HUES6 (cell line): ENCODE results near the gene BAIAP3.
"Not testable (repeated sequence)": the region's sequence is repeated elsewhere in the genome, so short reads cannot be mapped to it uniquely, and the experiment has no call there.

Experiments used
- H3K27ac ChIP-seq: 2 replicates; pipeline ENCODE4 v1.7.0; 2013; ENCODE audit warnings: low read depth, mild to moderate bottlenecking, low read length, inconsistent platforms
- H3K27me3 ChIP-seq: 2 replicates; pipeline ENCODE4 v1.6.1; 2013; ENCODE audit warnings: low read length; ENCODE audit not compliant: control insufficient read depth, insufficient read depth
- H3K36me3 ChIP-seq: 2 replicates; pipeline ENCODE4 v1.6.1; 2013; ENCODE audit warnings: low read length; ENCODE audit not compliant: control insufficient read depth, insufficient read depth
- H3K4me1 ChIP-seq: 2 replicates; pipeline ENCODE4 v1.6.1; 2013; ENCODE audit warnings: low read length; ENCODE audit not compliant: control insufficient read depth, insufficient read depth
- H3K4me3 ChIP-seq: 2 replicates; pipeline ENCODE4 v1.5.1; 2013; ENCODE audit warnings: low read depth, low read length
- H3K9ac ChIP-seq: one replicate; pipeline ENCODE4 v1.6.1; 2013; ENCODE audit warnings: mild to moderate bottlenecking, low read length
- H3K9me3 ChIP-seq: 2 replicates; pipeline ENCODE4 v1.6.1; 2013; ENCODE audit warnings: low read depth, low read length; ENCODE audit not compliant: control insufficient read depth, insufficient read depth

The BAIAP3 gene

DNA sequence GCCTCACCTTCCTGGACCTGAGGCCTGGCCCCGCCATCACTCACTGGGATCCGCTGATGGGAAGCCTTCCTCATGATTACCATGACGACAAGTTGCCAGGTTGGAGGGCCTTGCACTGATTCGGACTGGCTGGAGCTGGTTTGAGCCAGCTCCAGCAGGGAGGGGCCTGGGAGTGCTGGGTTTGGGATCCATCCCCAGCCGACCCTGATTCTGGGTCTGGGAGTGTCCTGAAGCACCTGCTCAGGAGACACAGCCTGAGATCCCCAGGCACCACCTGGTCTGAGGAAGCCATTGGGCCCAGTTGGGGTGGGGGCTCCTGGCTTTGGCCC is 5.9 kb upstream of the BAIAP3 start:
- Histone ChIP-seq H3K4me1 (peaks cover 11% of the 10 kb centered on the region; the same call in 1 of the 2 replicates), H3K27me3 (peaks cover 14% of the 10 kb centered on the region), H3K36me3 (peaks cover 29% of the 10 kb centered on the region), H3K9me3 (peaks cover 7% of the 10 kb centered on the region), H3K9ac (no peak overlapping the region), H3K27ac (no peak overlapping the region), H3K4me3 (no peak overlapping the region)

GRCh38 chr16:1328136-1328535 is 5.3 kb upstream of the BAIAP3 start:
- Histone ChIP-seq H3K4me1 (peaks cover 11% of the 10 kb centered on the region; the same call in 1 of the 2 replicates), H3K27me3 (peaks cover 20% of the 10 kb centered on the region), H3K36me3 (peaks cover 26% of the 10 kb centered on the region)
- H3K9me3 ChIP-seq, H3K4me3 ChIP-seq, H3K9ac ChIP-seq, H3K27ac ChIP-seq: not testable (repeated sequence)

DNA sequence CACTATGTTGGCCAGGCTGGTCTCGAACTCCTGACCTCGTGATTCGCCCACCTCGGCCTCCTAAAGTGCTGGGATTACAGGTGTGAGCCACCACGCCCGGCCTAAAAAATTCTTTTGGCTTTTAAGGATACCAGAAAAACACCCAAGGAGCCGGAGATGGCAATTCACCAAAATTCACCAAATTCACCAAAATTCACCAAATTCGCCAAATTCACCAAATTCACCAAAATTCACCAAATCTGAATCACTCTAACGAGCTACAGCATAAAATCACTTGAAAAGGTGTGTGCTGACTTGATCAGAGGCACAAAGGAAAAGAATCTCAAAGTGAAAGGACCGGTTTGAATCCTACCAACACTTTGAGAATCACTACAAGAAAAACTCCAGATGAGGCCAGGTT is 4.5 kb upstream of the BAIAP3 start:
- H3K9me3 ChIP-seq, H3K27ac ChIP-seq, H3K4me3 ChIP-seq, H3K9ac ChIP-seq: not testable (repeated sequence)
- H3K27me3 ChIP-seq, result peaks cover 27% of the 10 kb centered on the region
- H3K4me1 ChIP-seq, result peaks cover 11% of the 10 kb centered on the region; the same call in 1 of the 2 replicates
- H3K36me3 ChIP-seq, result peaks cover 17% of the 10 kb centered on the region

DNA sequence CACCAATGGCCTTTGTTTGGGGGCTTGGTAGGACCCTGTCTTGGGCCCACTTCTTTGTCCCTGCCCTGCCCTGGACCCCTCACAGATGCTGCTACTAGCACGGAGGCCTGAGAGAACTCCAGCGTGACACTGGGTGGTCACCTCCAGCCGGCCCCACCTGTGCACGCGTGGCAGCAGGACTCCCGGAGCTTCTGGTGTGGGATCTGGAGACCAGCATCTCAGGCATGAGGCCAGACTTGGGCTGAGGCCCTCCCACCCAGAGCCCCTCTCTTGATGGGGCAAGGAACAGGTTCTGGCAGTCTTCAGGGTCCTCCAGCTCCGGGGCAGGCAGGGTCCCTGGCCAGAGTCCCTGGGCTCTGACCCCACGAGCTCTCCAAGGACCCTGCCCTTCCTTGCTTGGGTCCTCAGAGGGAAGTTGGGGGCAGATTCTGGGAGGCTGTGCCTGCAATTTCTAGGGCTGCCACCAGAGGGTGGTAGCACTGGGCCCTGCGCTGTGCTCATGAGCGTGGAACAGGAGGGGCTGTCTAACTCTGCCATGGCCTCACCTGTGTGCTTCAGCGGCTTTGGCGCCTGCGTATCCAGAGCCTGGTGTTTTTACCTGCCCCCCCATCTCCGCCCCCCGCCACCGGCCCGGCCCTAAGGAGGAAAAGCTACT is 3.1 kb upstream of the BAIAP3 start:
- H3K27ac ChIP-seq, result no peak overlapping the region
- peaks cover 7% of the 10 kb centered on the region for H3K9me3 ChIP-seq
- no peak overlapping the region for H3K4me3 ChIP-seq
- H3K27me3 ChIP-seq, result peaks cover 41% of the 10 kb centered on the region
- no peak overlapping the region for H3K9ac ChIP-seq
- peaks cover 15% of the 10 kb centered on the region; the same call in 1 of the 2 replicates for H3K4me1 ChIP-seq
- peaks cover 3% of the 10 kb centered on the region for H3K36me3 ChIP-seq

DNA sequence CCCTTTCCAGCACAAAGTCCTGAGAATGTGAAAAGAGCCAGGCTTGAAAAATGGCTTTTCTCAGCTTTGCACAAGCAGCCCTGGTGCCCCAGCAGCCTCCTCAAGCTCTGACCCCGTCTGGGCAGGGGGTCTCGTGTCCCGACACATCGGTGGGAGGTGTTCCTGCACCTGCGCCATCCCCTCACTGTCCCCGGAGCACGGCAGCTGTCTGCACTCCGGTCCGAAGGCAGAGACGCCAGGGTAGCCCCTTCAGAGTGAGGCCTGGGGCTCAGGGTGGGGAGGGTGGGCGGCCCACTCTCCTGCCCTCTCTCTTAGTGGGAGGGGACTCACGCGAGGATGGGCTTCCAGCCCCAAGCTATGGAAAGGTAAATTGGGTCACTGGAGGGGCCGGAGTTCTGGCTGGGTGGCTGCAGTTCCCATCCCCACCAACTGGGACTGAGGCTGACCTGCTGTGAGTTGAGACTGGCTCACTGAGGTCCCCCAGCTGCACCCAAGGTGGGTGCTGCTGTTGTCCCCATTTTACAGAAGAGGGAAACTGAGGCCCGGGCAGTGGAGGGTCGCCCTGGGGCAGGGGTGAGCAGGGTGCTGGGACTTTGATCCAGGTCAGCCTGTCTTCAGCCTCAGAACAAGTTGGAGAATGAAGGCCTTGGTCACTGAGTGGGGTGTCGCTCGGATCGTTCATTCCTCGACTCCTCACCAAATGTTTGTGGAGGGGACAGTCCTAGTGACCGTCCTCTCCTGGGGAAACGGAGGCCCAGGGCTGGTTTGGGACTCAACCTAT is 2.3 kb upstream of the BAIAP3 start:
- peak overlapping the region; percentile 42 for H3K9ac ChIP-seq
- no peaks in the 10 kb centered on the region for H3K36me3 ChIP-seq
- peak overlapping the region; percentile 27; the same call in 1 of the 2 replicates for H3K27ac ChIP-seq
- peaks cover 7% of the 10 kb centered on the region for H3K9me3 ChIP-seq
- peaks cover 15% of the 10 kb centered on the region; the same call in 1 of the 2 replicates for H3K4me1 ChIP-seq
- H3K27me3 ChIP-seq, result peaks cover 49% of the 10 kb centered on the region
- peak overlapping the region; percentile 60 for H3K4me3 ChIP-seq

DNA sequence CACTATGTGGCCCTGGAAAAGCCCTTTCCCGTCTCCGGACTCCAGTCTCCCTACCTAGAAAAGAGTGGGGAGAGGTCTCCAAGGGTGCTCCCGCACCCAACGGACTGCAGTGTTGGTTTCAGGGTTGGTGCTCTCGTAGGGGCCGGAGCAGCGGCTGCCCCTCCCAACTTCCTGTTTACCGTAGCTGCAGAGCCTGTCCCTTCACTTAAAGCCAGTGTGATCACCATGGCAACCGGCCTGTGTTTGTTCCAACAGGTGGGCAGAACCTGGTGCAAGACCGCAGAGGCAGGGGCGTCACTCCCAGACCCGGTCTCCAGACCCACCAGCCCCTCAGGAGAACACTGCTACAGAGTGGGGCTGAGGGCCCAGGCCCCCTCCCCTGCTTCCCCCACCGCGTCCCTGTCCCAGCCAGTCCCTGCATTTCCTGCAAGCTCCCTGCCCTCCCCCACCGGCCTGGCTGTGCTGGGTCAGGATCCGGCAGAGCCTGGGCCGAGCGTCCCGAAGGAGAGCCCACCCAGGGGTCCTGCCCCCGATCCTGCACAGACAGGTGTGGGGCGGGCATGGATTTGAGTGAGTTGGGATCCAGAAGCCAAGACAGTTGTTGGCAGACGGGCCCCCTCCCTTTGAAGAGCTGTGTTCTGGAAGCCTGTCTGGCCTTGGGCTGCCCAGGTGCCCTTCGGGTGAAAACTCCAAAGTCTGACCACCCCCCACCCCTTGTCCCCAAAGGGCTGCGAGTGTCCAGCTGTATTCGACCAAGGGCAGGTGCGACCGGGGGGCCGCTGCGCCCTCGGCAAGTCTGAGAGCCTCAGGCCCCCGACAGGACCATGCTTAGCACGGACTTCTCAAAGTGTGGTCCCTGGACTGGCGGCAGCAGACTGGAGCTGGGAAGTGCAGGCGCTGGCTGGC is 1.5 kb upstream of the BAIAP3 start:
- peak overlapping the region; percentile 60 for H3K4me3 ChIP-seq
- H3K4me1 ChIP-seq, result peaks cover 15% of the 10 kb centered on the region; the same call in 1 of the 2 replicates
- H3K27ac ChIP-seq, result peak overlapping the region; percentile 27; the same call in 1 of the 2 replicates
- peaks cover 57% of the 10 kb centered on the region for H3K27me3 ChIP-seq
- H3K9ac ChIP-seq, result peak overlapping the region; percentile 42
- H3K36me3 ChIP-seq, result no peaks in the 10 kb centered on the region
- H3K9me3 ChIP-seq, result peaks cover 7% of the 10 kb centered on the region

DNA sequence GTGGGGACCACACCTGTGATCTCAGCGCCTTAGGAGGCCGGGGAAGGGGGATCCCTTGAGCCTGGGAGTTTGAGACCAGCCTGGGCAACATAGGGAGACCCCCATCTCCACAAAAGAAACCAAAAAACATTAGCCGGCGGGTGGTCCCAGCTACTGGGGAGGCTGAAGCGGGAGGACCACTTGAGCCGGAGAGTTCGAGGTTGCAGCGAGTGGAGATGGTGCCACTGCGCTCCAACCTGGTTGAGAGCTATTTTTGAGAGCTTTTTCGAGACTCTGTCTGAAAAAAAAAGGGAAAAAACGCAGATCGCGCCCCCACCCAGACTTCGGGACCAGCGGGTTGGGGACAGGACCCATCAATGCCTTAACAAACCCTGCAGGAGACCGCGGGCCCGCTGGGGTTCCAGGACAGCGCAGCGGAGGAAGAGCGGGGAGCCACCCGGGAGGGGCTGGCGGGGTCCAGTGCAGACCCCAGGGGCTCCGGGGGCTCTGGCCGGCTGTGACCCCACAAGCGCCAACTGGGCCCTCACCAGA is 762 bp upstream of the BAIAP3 start:
- Histone ChIP-seq H3K27ac (no peak overlapping the region), H3K4me1 (peaks cover 15% of the 10 kb centered on the region; the same call in 1 of the 2 replicates), H3K9ac (no peak overlapping the region), H3K4me3 (peak overlapping the region; percentile 60), H3K27me3 (peaks cover 64% of the 10 kb centered on the region), H3K9me3 (peaks cover 7% of the 10 kb centered on the region), H3K36me3 (no peaks in the 10 kb centered on the region)

GRCh38 chr16:1333854-1334700 is 632 bp downstream of the BAIAP3 start:
- no peak overlapping the region for H3K9ac ChIP-seq

DNA sequence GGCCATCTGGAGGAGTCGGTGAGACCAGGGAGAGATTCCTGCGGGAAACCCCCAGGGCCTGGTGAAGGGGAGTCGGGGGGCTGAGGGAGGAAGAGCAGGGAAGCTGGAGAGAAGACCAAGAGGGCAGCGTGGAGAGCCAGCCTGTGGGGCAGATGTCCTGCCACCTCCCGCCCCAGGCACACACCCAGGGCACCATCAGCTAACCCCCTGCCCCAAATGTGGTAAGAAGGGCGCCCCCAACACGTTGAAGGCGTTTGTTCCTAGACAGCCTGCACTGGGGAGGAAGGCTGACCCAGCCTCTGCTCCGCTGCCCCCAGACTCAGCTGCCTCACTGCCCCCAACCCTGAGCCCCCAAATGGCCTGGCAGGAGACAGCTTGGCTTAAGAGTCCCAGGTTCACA is 1.3 kb downstream of the BAIAP3 start:
- Histone ChIP-seq H3K4me3 (peak overlapping the region; percentile 51), H3K9ac (no peak overlapping the region), H3K27ac (no peak overlapping the region), H3K9me3 (peaks cover 7% of the 10 kb centered on the region), H3K4me1 (peaks cover 15% of the 10 kb centered on the region; the same call in 1 of the 2 replicates), H3K36me3 (no peaks in the 10 kb centered on the region), H3K27me3 (peaks cover 83% of the 10 kb centered on the region)

More at GRCh38 chr16:1333854-1334700, 632 bp downstream of the BAIAP3 start:
- Histone ChIP-seq H3K27ac (no peak overlapping the region), H3K27me3 (peaks cover 77% of the 10 kb centered on the region), H3K9me3 (peaks cover 7% of the 10 kb centered on the region), H3K4me3 (peak overlapping the region; percentile 51), H3K4me1 (peaks cover 15% of the 10 kb centered on the region; the same call in 1 of the 2 replicates), H3K36me3 (no peaks in the 10 kb centered on the region)
